Activated naive CD8-positive, alpha-beta T cell treated with anti-CD3 and anti-CD28 coated beads for 36 hours (primary cell): ENCODE data around the gene ST8SIA3. TPM values are rescaled to one million over a fixed set of nuclear protein-coding genes. Genes with fewer than 3 reads are reported as not detected.

Experiments
- DNase-seq: peaks from one replicate; pipeline ENCODE4 v3.0.0; 2021
- H3K27ac Mint-ChIP-seq: one replicate; pipeline ENCODE4 v1.8.0; 2022; ENCODE audit warnings: mild to moderate bottlenecking, moderate library complexity, mixed read lengths
- H3K27me3 Mint-ChIP-seq: one replicate; pipeline ENCODE4 v1.8.0; 2022; ENCODE audit warnings: mild to moderate bottlenecking, mixed read lengths
- H3K36me3 Mint-ChIP-seq: one replicate; pipeline ENCODE4 v1.8.0; 2021; ENCODE audit warnings: mild to moderate bottlenecking, mixed read lengths
- H3K4me1 Mint-ChIP-seq: one replicate; pipeline ENCODE4 v1.8.0; 2021; ENCODE audit warnings: mixed read lengths
- H3K4me3 Mint-ChIP-seq: one replicate; pipeline ENCODE4 v1.8.0; 2022; ENCODE audit warnings: mild to moderate bottlenecking, moderate library complexity, mixed read lengths
- H3K9me3 Mint-ChIP-seq: one replicate; pipeline ENCODE4 v1.8.0; 2022; ENCODE audit warnings: mixed read lengths
- total RNA-seq, 2 experiments: library from RNA; stranded (reverse); gene quantifications; one replicate each; pipeline ENCODE4 v1.2.3, GENCODE V29; 2021

Gene ST8SIA3, protein sequence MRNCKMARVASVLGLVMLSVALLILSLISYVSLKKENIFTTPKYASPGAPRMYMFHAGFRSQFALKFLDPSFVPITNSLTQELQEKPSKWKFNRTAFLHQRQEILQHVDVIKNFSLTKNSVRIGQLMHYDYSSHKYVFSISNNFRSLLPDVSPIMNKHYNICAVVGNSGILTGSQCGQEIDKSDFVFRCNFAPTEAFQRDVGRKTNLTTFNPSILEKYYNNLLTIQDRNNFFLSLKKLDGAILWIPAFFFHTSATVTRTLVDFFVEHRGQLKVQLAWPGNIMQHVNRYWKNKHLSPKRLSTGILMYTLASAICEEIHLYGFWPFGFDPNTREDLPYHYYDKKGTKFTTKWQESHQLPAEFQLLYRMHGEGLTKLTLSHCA
- not detected for total RNA-seq

GRCh38 chr18:57352271-57352701, at the start of gene ST8SIA3:
TSS of gene ST8SIA3 (plus strand) at chr18:57352557. CDS start at chr18:57352847, 290 bp downstream.
- Mint-ChIP-seq H3K9me3 (peaks cover 7% of the 10 kb centered on the region), H3K4me1 (peaks cover 3% of the 10 kb centered on the region), H3K27ac (no peak within 1 kb of the TSS), H3K36me3 (peaks cover 6% of the 10 kb centered on the region), H3K4me3 (no peak within 1 kb of the TSS), H3K27me3 (peaks cover 57% of the 10 kb centered on the region)
- no peak for DNase-seq

GRCh38 chr18:57311472-57311871, 40.9 kb upstream of the ST8SIA3 start:
- H3K4me3 Mint-ChIP-seq, result no peak overlapping the region
- DNase-seq, result no peak
- H3K27ac Mint-ChIP-seq, result no peak overlapping the region
- no peaks in the 10 kb centered on the region for H3K4me1 Mint-ChIP-seq
- no peaks in the 10 kb centered on the region for H3K9me3 Mint-ChIP-seq
- no peaks in the 10 kb centered on the region for H3K36me3 Mint-ChIP-seq
- peaks cover 6% of the 10 kb centered on the region for H3K27me3 Mint-ChIP-seq

GRCh38 chr18:57312346-57313144, 39.8 kb upstream of the ST8SIA3 start:
- H3K36me3 Mint-ChIP-seq, result no peaks in the 10 kb centered on the region
- DNase-seq, result no peak
- H3K27ac Mint-ChIP-seq, result no peak overlapping the region
- H3K9me3 Mint-ChIP-seq, result no peaks in the 10 kb centered on the region
- no peak overlapping the region for H3K4me3 Mint-ChIP-seq
- no peaks in the 10 kb centered on the region for H3K4me1 Mint-ChIP-seq
- peaks cover 3% of the 10 kb centered on the region for H3K27me3 Mint-ChIP-seq

DNA sequence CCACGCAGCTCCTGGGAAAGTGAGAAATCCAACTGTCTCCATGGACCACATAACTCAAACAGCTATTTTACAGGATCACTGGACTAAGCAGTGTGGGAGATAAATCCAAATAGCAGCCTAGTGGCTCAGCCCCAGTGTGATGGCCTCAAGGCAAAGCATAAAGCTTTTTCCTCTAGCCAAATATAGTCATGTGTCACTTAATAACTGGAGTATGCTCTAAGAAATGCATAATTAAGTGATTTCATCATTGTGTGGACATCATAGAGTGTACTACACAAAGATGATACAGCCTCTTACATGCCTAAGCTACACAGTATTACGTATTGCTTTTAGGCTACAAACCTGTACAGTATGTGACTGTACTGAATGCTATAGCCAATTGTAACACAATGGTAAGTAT, 31.8 kb upstream of the ST8SIA3 start:
- DNase-seq, result no peak
- H3K36me3 Mint-ChIP-seq, result no peaks in the 10 kb centered on the region
- H3K27ac Mint-ChIP-seq, result no peak overlapping the region
- H3K4me1 Mint-ChIP-seq, result no peaks in the 10 kb centered on the region
- no peaks in the 10 kb centered on the region for H3K27me3 Mint-ChIP-seq
- H3K4me3 Mint-ChIP-seq, result no peak overlapping the region
- no peaks in the 10 kb centered on the region for H3K9me3 Mint-ChIP-seq

GRCh38 chr18:57325491-57326166, 26.7 kb upstream of the ST8SIA3 start:
- no peaks in the 10 kb centered on the region for H3K9me3 Mint-ChIP-seq
- no peak overlapping the region for H3K27ac Mint-ChIP-seq
- no peak overlapping the region for H3K4me3 Mint-ChIP-seq
- no peaks in the 10 kb centered on the region for H3K36me3 Mint-ChIP-seq
- H3K27me3 Mint-ChIP-seq, result no peaks in the 10 kb centered on the region
- H3K4me1 Mint-ChIP-seq, result no peaks in the 10 kb centered on the region
- DNase-seq, result no peak

GRCh38 chr18:57326718-57327323, 25.5 kb upstream of the ST8SIA3 start:
- Mint-ChIP-seq H3K27me3 (no peaks in the 10 kb centered on the region), H3K9me3 (no peaks in the 10 kb centered on the region), H3K27ac (no peak overlapping the region), H3K4me1 (no peaks in the 10 kb centered on the region), H3K36me3 (no peaks in the 10 kb centered on the region), H3K4me3 (no peak overlapping the region)
- DNase-seq, result no peak

- Mint-ChIP-seq H3K4me3 (no peak overlapping the region), H3K27me3 (no peaks in the 10 kb centered on the region), H3K36me3 (no peaks in the 10 kb centered on the region), H3K4me1 (no peaks in the 10 kb centered on the region), H3K27ac (no peak overlapping the region), H3K9me3 (no peaks in the 10 kb centered on the region)
- no peak for DNase-seq
These were observed 23.7 kb upstream of the ST8SIA3 start for GRCh38 chr18:57328665-57329064.

DNA sequence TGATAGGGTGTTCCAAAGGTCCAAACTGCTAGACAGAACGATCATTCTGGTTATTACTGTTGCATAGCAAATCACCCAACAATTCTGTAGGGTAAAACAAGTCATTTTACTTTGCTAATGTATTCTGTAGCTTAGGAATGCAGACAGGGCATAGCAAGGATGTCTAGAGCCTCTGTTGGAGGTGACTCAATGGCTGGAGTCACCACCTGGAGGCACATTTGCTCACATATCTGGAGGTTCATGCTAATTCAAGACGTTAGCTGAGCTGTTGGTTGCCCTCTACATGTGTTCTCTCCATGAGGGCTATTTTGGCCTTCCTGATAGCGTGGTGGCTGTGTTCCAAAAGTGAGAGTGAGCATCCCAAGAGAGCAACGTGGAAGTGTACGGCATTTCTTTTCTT, 22.5 kb upstream of the ST8SIA3 start:
- Mint-ChIP-seq H3K27ac (no peak overlapping the region), H3K9me3 (no peaks in the 10 kb centered on the region), H3K4me3 (no peak overlapping the region), H3K27me3 (no peaks in the 10 kb centered on the region), H3K4me1 (no peaks in the 10 kb centered on the region), H3K36me3 (no peaks in the 10 kb centered on the region)
- DNase-seq, result no peak

GRCh38 chr18:57331718-57332117, 20.6 kb upstream of the ST8SIA3 start:
- peaks cover 2% of the 10 kb centered on the region for H3K27me3 Mint-ChIP-seq
- no peak overlapping the region for H3K4me3 Mint-ChIP-seq
- no peak overlapping the region for H3K27ac Mint-ChIP-seq
- DNase-seq, result no peak
- H3K4me1 Mint-ChIP-seq, result no peaks in the 10 kb centered on the region
- no peaks in the 10 kb centered on the region for H3K36me3 Mint-ChIP-seq
- H3K9me3 Mint-ChIP-seq, result no peaks in the 10 kb centered on the region

DNA sequence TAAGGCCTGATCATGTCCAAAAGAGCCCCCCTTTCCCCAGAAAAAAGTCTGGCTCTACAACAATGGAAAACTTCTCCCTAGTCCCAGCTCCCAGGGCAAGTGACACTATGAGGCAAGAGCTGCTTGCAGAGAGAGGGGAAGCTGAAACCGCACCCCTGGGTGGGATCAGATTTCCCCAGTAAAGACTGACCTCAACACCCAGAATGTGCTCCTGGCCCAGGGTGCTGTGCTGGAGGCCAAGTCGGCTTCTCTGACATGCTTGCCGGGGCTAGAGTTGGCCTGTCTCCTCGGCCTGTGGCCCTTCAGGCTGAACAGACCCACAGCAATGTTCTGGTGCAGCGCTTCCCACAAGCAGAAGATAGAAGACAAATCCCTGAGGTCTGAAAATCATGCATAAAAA, 18.4 kb upstream of the ST8SIA3 start:
- Mint-ChIP-seq H3K27me3 (peaks cover 11% of the 10 kb centered on the region), H3K4me3 (no peak overlapping the region), H3K36me3 (no peaks in the 10 kb centered on the region), H3K27ac (no peak overlapping the region), H3K4me1 (no peaks in the 10 kb centered on the region), H3K9me3 (no peaks in the 10 kb centered on the region)
- DNase-seq, result no peak

DNA sequence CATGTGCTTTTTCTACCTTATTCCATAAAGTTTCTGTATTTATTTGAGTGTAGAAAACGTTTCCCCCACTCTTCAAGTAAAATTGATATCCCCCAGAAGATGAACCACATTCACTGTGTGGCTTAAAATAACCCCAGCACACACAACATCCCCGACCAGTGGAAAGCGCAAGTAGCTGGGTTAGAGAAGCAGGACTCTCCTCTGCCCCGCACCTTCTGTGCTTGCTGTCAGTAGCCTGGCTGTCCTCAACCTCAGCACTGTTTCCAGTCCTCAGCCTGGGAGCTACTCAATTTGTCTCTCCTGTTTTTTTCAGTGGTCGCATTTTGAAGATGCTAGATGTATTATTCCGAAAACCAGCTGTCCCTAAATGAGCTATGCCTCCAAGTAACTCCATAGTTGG, 18.0 kb upstream of the ST8SIA3 start:
- H3K27me3 Mint-ChIP-seq, result peaks cover 11% of the 10 kb centered on the region
- no peak for DNase-seq
- H3K4me3 Mint-ChIP-seq, result no peak overlapping the region
- H3K4me1 Mint-ChIP-seq, result no peaks in the 10 kb centered on the region
- H3K27ac Mint-ChIP-seq, result no peak overlapping the region
- H3K9me3 Mint-ChIP-seq, result no peaks in the 10 kb centered on the region
- H3K36me3 Mint-ChIP-seq, result no peaks in the 10 kb centered on the region

GRCh38 chr18:57336343-57336742, 16.0 kb upstream of the ST8SIA3 start:
- H3K27me3 Mint-ChIP-seq, result peaks cover 20% of the 10 kb centered on the region

DNA sequence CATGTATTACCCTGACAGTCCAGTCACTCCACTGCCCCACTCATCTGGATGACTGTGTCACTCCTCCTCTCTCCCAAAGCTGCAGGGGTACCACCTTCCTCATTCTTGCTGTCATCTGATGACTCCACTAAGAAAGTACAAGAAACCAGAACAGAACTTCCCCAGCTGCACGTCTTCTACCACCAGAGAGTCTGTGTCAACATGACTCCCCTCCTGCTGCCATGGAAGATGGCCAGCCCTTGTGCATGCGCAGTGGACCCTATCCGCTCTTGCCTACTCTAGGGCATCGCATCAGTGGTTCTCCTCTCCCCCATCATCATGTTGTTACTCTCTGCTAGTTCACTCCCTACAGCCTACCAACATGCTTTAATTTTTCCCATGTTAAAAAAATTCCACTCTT, 14.5 kb upstream of the ST8SIA3 start:
- H3K9me3 Mint-ChIP-seq, result peaks cover 2% of the 10 kb centered on the region
- no peak for DNase-seq
- peaks cover 2% of the 10 kb centered on the region for H3K36me3 Mint-ChIP-seq
- no peaks in the 10 kb centered on the region for H3K4me1 Mint-ChIP-seq
- peaks cover 23% of the 10 kb centered on the region for H3K27me3 Mint-ChIP-seq
- H3K27ac Mint-ChIP-seq, result no peak overlapping the region
- H3K4me3 Mint-ChIP-seq, result no peak overlapping the region

More at GRCh38 chr18:57336343-57336742, 16.0 kb upstream of the ST8SIA3 start:
- no peak overlapping the region for H3K4me3 Mint-ChIP-seq
- no peaks in the 10 kb centered on the region for H3K4me1 Mint-ChIP-seq
- peaks cover 2% of the 10 kb centered on the region for H3K36me3 Mint-ChIP-seq
- DNase-seq, result no peak
- no peak overlapping the region for H3K27ac Mint-ChIP-seq
- no peaks in the 10 kb centered on the region for H3K9me3 Mint-ChIP-seq

GRCh38 chr18:57343833-57344232, 8.5 kb upstream of the ST8SIA3 start:
- H3K4me3 Mint-ChIP-seq, result no peak overlapping the region
- DNase-seq, result no peak
- no peak overlapping the region for H3K27ac Mint-ChIP-seq
- H3K9me3 Mint-ChIP-seq, result peaks cover 2% of the 10 kb centered on the region
- no peaks in the 10 kb centered on the region for H3K4me1 Mint-ChIP-seq
- peaks cover 24% of the 10 kb centered on the region for H3K27me3 Mint-ChIP-seq
- peaks cover 2% of the 10 kb centered on the region for H3K36me3 Mint-ChIP-seq

DNA sequence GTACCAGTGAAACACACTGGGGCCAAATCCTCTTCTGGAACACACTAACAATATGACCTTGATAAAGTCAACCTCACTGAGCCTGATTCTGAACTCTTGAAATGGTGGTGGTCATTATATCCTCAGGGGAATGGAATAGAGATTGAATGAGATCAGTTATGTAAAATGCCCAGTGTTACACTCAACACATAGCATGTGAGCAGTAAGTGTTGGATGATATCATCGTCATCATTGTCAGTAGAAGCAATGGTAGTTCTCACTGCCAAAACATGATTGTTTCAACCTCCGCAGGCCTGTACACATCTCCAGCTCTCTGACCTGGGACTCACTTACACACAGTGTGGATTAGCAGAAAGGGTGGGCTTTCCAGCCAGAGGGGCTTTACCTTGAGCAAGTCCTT, 5.5 kb upstream of the ST8SIA3 start:
- no peak overlapping the region for H3K27ac Mint-ChIP-seq
- H3K27me3 Mint-ChIP-seq, result peaks cover 35% of the 10 kb centered on the region
- no peaks in the 10 kb centered on the region for H3K36me3 Mint-ChIP-seq
- H3K9me3 Mint-ChIP-seq, result peaks cover 2% of the 10 kb centered on the region
- DNase-seq, result no peak
- H3K4me1 Mint-ChIP-seq, result no peaks in the 10 kb centered on the region
- H3K4me3 Mint-ChIP-seq, result no peak overlapping the region
